Liver (tissue), 9 donors: ENCODE data around the gene LRMDA. TPM values are rescaled to one million over a fixed set of nuclear protein-coding genes. Genes with fewer than 3 reads are reported as not detected.

ENCODE experiments used
- DNase-seq: peaks from one replicate; pipeline ENCODE4 v3.0.0-alpha.2; 2017; ENCODE audit warnings: low spot score
- H3K27ac ChIP-seq, 2 donors: one replicate each; pipeline ENCODE4 v1.7.0; 2013; ENCODE audit warnings: inconsistent platforms in 2 of 2, low read length in 2 of 2, control low read depth in 1 of 2, low read depth in 1 of 2, mild to moderate bottlenecking in 1 of 2
- H3K27me3 ChIP-seq, 4 donors: one replicate each; pipeline versions ENCODE4 v1.6.1 to v1.7.0; 2013; ENCODE audit warnings: low read length in 3 of 4, inconsistent platforms in 1 of 4, mild to moderate bottlenecking in 1 of 4, moderate library complexity in 1 of 4; ENCODE audit not compliant: control insufficient read depth in 4 of 4, insufficient read depth in 4 of 4
- H3K36me3 ChIP-seq, 4 donors: one replicate each; pipeline versions ENCODE4 v1.6.1 to v1.7.0; 2013; ENCODE audit warnings: low read length in 3 of 4, mild to moderate bottlenecking in 3 of 4, low read depth in 1 of 4, moderate library complexity in 1 of 4; ENCODE audit not compliant: control insufficient read depth in 4 of 4, insufficient read depth in 3 of 4
- H3K4me1 ChIP-seq, 4 donors: one replicate each; pipeline versions ENCODE4 v1.6.1 to v1.7.0; 2013; ENCODE audit warnings: low read length in 3 of 4, mild to moderate bottlenecking in 3 of 4, moderate library complexity in 1 of 4; ENCODE audit not compliant: control insufficient read depth in 4 of 4, insufficient read depth in 4 of 4
- H3K4me3 ChIP-seq, 3 donors: one replicate each; pipeline versions ENCODE4 v1.6.1 to v1.7.0; 2013; ENCODE audit warnings: low read length in 3 of 3, control low read depth in 1 of 3, low read depth in 1 of 3, mild to moderate bottlenecking in 1 of 3
- H3K9ac ChIP-seq, 2 donors: one replicate each; pipeline ENCODE4 v1.7.0; 2013; ENCODE audit warnings: low read length in 2 of 2, mild to moderate bottlenecking in 2 of 2, moderate library complexity in 2 of 2, control low read depth in 1 of 2, low read depth in 1 of 2
- H3K9me3 ChIP-seq, 4 donors: one replicate each; pipeline versions ENCODE4 v1.6.1 to v1.7.0; 2013; ENCODE audit warnings: low read length in 3 of 4; ENCODE audit not compliant: control insufficient read depth in 4 of 4
- CTCF ChIP-seq: fragments of 150-350 bp; IDR thresholded peaks from 2 replicates; pipeline ENCODE4 v1.5.1; 2017; ENCODE audit warnings: improper control_type of control experiment, low read depth, low read length; ENCODE audit not compliant: missing input control
- EGR1 ChIP-seq, 2 donors: IDR thresholded peaks; 2 replicates each; pipeline ENCODE4 v1.6.1; 2016 to 2018; ENCODE audit warnings: antibody characterized with exemption in 2 of 2, low read depth in 2 of 2
- FOXA1 ChIP-seq: IDR thresholded peaks from 2 replicates; pipeline ENCODE4 v1.6.1; 2016; ENCODE audit warnings: antibody characterized with exemption
- FOXA2 ChIP-seq: IDR thresholded peaks from 2 replicates; pipeline ENCODE4 v1.6.1; 2016; ENCODE audit warnings: antibody characterized with exemption
- GABPA ChIP-seq, 2 donors: IDR thresholded peaks in 1 of 2; conservative IDR thresholded peaks in 1 of 2; 2 replicates each; pipeline ENCODE4 v1.6.1; 2016; ENCODE audit warnings: antibody characterized with exemption in 2 of 2, mild to moderate bottlenecking in 1 of 2, moderate library complexity in 1 of 2
- HNF4A ChIP-seq, 2 donors: conservative IDR thresholded peaks; 2 replicates each; pipeline ENCODE4 v1.6.1; 2016; ENCODE audit warnings: antibody characterized with exemption in 2 of 2, mild to moderate bottlenecking in 2 of 2
- HNF4G ChIP-seq: IDR thresholded peaks from 2 replicates; pipeline ENCODE4 v1.6.1; 2016; ENCODE audit warnings: antibody characterized with exemption
- JUND ChIP-seq, 2 donors: IDR thresholded peaks; 2 replicates each; pipeline ENCODE4 v1.6.1; 2016; ENCODE audit warnings: antibody characterized with exemption in 2 of 2
- NR2F2 ChIP-seq: IDR thresholded peaks from 2 replicates; pipeline ENCODE4 v1.6.1; 2016; ENCODE audit warnings: antibody characterized with exemption
- RAD21 ChIP-seq, 2 donors: IDR thresholded peaks; 2 replicates each; pipeline ENCODE4 v1.6.1; 2016; ENCODE audit warnings: antibody characterized with exemption in 2 of 2, mild to moderate bottlenecking in 2 of 2
- REST ChIP-seq: IDR thresholded peaks from 2 replicates; pipeline ENCODE4 v1.6.1; 2016; ENCODE audit warnings: antibody characterized with exemption, mild to moderate bottlenecking
- RXRA ChIP-seq, 2 donors: IDR thresholded peaks; 2 replicates each; pipeline ENCODE4 v1.6.1; 2017 to 2018; ENCODE audit warnings: antibody characterized with exemption in 2 of 2, mild to moderate bottlenecking in 1 of 2
- SP1 ChIP-seq: IDR thresholded peaks from 2 replicates; pipeline ENCODE4 v1.6.1; 2018; ENCODE audit warnings: antibody characterized with exemption, mild to moderate bottlenecking
- TAF1 ChIP-seq: conservative IDR thresholded peaks from 2 replicates; pipeline ENCODE4 v1.6.1; 2016; ENCODE audit warnings: antibody characterized with exemption, mild to moderate bottlenecking
- YY1 ChIP-seq: IDR thresholded peaks from 2 replicates; pipeline ENCODE4 v1.6.1; 2016; ENCODE audit warnings: antibody characterized with exemption, mild to moderate bottlenecking
- ZBTB33 ChIP-seq: IDR thresholded peaks from 2 replicates; pipeline ENCODE4 v1.6.1; 2016; ENCODE audit warnings: antibody characterized with exemption
- WGBS: extraction: QIAGEN DNeasy Blood & Tissue Kit; methylation state at CpG from one replicate; pipeline ENCODE4 v1.1.7; 2013; 5-methylcytosine and 5-hydroxymethylcytosine counted together
- polyA plus RNA-seq, 2 donors: library from polyadenylated mRNA; stranded (reverse) in 1 of 2; unstranded in 1 of 2; fragments of 200-250 nt in 1 of 2; fragments of >200 nt in 1 of 2; fragmentation: Nextera tagmentation in 1 of 2; extraction: Ambion mirVana in 1 of 2; gene quantifications; one replicate each; pipeline versions ENCODE4 v1.2.1 to v1.2.3, GENCODE V29; 2013 to 2015
- total RNA-seq, 2 donors: library from RNA; depleted of rRNA; stranded (reverse); fragments of >200 nt; gene quantifications; one replicate each; pipeline ENCODE4 v1.2.3, GENCODE V29; 2014
- TF ChIP-seq, protein P1 (sequence below): IDR thresholded peaks from 2 replicates; pipeline ENCODE4 v1.6.1; 2016; ENCODE audit warnings: antibody characterized with exemption
- TF ChIP-seq, protein P2 (sequence below): IDR thresholded peaks from 2 replicates; pipeline ENCODE4 v1.6.1; 2016; ENCODE audit warnings: antibody characterized with exemption
- donor health status: healthy.
- donor health status: healthy.
- donor health status: healthy.
- donor health status: healthy.
- donor health status: healthy.

The LRMDA gene
- total and polyA plus RNA-seq, 4 donors = 7.9 to 15.8 (median 11.3) TPM

DNA sequence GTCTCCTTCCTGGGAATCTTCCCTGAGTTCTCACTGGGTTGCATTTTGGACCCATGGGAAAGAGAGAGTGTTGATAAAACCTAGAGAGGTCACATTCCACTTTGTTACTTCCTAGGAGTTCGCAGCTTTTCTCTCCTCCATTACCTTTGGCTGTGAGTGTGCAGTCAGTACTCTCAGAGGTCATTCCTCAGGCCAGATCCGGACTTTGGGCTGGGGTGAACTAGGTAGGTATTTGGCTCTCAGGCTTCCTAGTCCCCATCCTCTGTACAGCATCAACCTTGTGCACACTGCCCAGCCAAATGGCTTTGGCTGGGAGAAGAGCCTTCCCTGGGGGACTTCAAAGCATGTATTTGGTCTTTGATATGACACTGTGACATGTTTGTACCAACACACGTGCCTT is 508.1 kb downstream of the LRMDA start:
- DNase-seq = no peak
- no peaks in the 10 kb centered on the region for H3K9me3 ChIP-seq
- H3K4me3 ChIP-seq = no peak overlapping the region
- TF ChIP-seq JUND (IDR thresholded peaks at IDR 0.05) (no peak), FOXA2 (no peak), RAD21 (IDR thresholded peaks at IDR 0.05) (no peak), EGR1 (IDR thresholded peaks at IDR 0.05; ENCODE audit: low read depth in 2 of 2) (no peak), SP1 (no peak), HNF4A (conservative IDR thresholded peaks at IDR 0.05) (no peak), TAF1 (no peak), GABPA (IDR thresholded peaks at IDR 0.05 in 1 of 2, conservative IDR thresholded peaks at IDR 0.05 in 1 of 2) (no peak), YY1 (no peak), NR2F2 (no peak), RXRA (IDR thresholded peaks at IDR 0.05) (no peak), HNF4G (no peak), FOXA1 (no peak)
- TF ChIP-seq, protein P1, sequence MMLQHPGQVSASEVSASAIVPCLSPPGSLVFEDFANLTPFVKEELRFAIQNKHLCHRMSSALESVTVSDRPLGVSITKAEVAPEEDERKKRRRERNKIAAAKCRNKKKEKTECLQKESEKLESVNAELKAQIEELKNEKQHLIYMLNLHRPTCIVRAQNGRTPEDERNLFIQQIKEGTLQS = no peak
- TF ChIP-seq, protein P2, sequence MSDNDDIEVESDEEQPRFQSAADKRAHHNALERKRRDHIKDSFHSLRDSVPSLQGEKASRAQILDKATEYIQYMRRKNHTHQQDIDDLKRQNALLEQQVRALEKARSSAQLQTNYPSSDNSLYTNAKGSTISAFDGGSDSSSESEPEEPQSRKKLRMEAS = no peak
- no peak overlapping the region for H3K27ac ChIP-seq
- H3K36me3 ChIP-seq = no peaks in the 10 kb centered on the region
- H3K4me1 ChIP-seq = no peaks in the 10 kb centered on the region
- no peaks in the 10 kb centered on the region for H3K27me3 ChIP-seq
- no peak overlapping the region for H3K9ac ChIP-seq
- 85% methylated on average over 3 of the region's 3 CpGs for WGBS

DNA sequence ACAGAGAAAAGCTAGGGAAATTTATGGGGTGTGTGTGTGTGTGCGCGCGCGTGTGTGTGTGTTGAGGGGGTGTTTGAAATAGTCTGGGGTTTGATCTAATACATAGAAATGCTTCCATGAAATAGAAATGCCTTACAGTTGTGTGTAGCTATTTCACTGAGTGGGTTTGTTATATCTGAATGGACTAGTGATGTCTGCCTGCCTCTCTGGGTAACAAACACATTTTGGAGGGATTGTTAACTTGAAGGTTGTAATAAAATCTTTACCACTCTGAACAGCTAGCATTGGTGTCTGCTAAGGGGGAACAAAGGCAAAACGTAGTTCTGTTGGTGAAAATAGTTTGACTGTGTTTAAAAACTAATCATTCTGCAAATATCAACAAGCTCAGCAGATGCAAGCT is 509.3 kb downstream of the LRMDA start:
- H3K9me3 ChIP-seq = peaks cover 0 to 3% (median 0%) of the 10 kb centered on the region in 4 donors
- H3K4me1 ChIP-seq = no peaks in the 10 kb centered on the region
- H3K9ac ChIP-seq = no peak overlapping the region
- no peaks in the 10 kb centered on the region for H3K36me3 ChIP-seq
- no peak overlapping the region for H3K27ac ChIP-seq
- no peak for DNase-seq
- H3K27me3 ChIP-seq = no peaks in the 10 kb centered on the region
- H3K4me3 ChIP-seq = no peak overlapping the region
- WGBS = 97% methylated on average over 5 of the region's 5 CpGs
- TF ChIP-seq REST (no peak), JUND (IDR thresholded peaks at IDR 0.05) (no peak), SP1 (no peak), CTCF (no peak), NR2F2 (no peak), EGR1 (IDR thresholded peaks at IDR 0.05; ENCODE audit: low read depth in 2 of 2) (no peak), ZBTB33 (no peak)
- TF ChIP-seq, protein P2 = no peak
- TF ChIP-seq, protein P1 = no peak
